Measurements from ENCODE around the gene ILDR1.

- no peak for TF ChIP-seq CTCF (IDR thresholded peaks at IDR 0.05)
- TF ChIP-seq POLR2A (IDR thresholded peaks at IDR 0.05), result no peak
These were observed 35.6 kb upstream of the ILDR1 start for GRCh38 chr3:122057671-122058070.
